NK-92 treated with Interleukin-12 subunit alpha and Interleukin-12 subunit beta, amount 100 ng/mL, for 24 hours (cell line): ENCODE measurements around the gene NIPSNAP2.
"Not testable (repeated sequence)": the region's sequence is repeated elsewhere in the genome, so short reads cannot be mapped to it uniquely, and the experiment has no call there.

Experiments used
- DNase-seq: peaks from one replicate; lab custom pipeline; 2025; lab: John Stamatoyannopoulos, UW

The NIPSNAP2 gene

DNA sequence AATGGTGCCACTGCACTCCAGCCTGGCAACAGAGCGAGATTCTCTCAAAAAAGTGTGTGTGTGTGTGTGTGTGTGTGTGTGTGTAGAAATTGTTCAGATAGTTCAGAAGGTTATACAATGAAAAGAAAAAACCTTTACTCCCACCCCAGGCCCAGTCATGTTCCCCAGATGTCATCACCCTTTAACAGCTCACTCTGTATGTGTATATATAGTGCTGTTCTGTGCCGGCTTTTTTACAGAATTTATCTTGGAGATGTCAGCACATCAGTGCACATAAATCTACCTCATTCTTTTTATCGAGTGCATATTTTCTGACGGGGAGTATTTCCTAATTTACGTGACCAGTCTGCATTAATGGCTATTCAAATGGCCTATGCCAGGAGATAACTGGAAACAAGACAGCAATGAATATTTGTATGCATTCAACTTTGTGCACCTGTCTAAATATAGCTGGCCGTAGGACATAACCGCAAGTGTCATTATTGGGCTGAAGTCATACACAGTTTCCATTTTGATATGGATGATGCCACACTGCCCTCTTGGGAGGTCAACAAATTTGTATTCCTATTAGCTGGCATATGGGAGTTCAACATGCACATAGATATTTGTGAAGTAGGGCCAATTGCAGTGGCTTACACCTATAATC lies 11.7 kb downstream of the NIPSNAP2 start:
- no peak for DNase-seq

DNA sequence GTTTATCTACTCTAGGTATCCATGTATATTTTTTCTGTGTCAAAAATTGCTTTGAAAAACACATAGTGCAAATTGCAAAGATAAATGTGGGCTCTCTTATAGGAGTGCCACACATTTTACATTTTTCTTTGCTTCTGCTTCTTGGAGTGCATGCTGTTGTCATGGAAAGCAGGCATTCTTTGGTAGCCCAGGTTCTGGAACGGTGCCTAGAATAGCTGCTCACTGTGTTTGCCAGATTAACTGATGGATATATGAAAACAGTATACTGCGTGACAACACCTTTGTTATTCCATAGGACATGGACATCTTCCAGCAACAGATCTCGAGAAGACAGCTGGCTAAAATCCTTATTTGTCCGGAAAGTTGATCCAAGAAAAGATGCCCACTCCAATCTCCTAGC lies 13.4 kb downstream of the NIPSNAP2 start:
- DNase-seq: no peak

DNA sequence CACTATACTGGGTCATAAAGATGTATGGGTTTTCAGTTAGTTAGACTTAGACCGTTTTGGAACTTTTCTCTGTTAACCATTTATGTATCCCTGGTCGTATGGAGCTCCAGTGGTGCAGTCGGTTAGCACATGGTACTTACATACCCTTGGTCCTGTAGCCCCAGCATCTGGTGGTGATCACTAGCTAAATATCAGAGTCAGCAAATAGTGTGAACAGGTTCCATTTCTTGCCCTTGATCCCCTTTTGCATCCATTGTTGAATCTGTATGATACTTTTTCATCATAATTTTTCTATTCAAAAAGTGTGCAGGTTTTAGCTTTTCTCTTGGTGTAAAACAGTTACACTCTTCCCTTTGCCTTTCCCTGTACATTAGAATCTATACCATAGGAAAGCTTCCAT lies 15.9 kb downstream of the NIPSNAP2 start:
- no peak for DNase-seq

DNA sequence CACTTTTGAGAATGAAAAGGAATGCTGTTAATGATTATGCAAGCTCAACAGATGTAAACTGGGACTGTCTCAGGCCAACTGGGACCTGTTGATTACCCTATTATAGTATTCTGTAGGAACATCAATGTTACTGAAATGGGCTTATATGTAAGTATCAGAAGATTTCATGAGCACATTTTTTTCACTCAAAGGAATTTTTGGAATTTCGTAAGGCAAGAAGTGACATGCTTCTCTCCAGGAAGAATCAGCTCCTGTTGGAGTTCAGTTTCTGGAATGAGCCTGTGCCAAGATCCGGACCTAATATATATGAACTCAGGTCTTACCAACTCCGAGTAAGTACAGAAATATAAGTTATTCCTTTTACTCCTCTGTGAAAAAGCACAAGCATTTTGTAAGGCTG lies 19.2 kb downstream of the NIPSNAP2 start:
- no peak for DNase-seq

DNA sequence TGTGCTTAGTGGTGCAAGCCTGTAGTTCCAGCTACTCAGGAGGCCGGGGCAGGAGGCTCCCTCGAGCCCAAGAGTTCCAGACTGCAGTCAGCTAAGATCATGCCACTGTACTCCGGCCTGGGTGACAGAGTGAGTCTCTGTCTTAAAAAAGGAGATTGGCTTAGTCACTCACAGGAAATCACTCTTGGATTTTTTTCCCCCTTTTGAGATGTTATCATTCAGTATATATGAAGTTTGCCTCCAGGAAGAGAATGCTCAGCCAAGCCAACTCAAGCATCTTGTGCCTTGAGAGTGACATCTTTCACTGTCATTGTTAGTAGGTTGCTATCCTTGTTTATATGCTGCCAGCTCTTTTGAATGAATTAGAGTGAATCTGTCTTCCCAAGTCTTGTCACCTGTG lies 28.0 kb downstream of the NIPSNAP2 start:
- no peak for DNase-seq

DNA sequence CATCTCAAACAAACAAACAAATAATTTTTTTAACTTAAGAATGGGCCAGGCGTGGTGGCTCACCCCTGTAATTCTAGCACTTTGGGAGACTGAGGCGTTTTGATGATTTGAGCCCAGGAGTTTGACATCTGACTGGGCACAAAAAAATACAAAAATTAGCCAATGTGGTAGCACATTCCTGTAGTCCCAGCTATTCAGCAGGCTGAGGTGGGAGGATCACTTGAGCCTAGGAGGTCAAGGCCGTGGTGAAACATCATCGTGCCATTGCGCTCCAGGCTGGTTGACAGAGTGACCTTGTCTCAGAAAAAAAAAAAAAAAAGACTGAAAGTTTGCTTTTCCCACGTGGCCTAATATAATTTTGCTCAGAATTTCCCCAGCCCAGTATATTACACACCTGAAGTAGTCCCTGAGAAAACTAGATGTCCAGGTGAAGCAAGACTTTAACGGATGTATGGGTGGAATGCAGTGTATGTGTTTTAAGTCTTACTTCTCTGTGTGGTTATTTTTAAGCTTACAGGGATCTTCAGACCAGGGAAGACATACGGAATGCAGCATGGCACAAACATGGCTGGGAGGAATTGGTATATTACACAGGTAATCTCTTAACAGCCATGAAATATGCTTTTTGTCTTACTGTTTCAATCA lies 32.6 kb downstream of the NIPSNAP2 start:
- DNase-seq: no peak

DNA sequence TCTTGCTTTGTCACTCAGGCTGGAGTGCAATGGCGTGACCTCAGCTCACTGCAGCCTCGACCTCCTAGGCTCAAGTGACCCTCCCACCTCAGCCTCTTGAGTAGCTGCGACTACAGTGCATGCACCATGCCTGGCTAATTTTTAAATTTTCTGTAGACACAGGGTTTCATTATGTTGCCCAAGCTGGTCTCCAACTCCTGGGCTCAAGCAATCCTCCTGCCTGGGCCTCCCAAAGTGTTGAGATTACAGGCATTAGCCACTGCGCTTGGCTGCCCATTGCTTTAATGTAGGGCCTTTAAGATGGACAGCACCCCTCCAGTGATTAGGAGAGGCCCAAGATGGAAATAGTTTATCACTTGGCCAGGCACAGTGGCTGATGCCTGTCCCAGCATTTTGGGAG lies 39.4 kb downstream of the NIPSNAP2 start:
- no peak for DNase-seq

DNA sequence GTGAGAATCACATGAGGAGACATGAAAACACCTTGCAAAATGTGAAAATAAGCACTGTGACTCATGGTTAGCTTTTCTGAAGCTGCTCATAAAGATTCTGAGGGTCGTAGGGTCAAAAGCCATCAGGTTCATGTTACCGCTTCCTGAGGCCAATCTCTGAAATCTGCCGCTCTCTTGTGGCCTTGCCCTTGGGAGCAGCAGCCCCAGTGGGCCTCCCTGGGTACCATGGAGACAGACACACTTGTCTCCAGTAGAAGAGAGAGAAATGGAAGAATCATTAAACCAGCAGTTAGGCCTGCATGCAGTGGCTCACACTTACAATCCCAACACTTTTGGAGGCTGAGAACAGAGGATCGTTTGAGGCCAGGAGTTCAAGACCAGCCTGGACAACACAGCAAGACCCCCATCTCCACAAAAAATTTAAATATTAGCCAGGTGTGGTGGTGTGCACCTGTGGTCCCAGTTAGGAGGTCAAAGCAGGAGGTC lies 42.8 kb downstream of the NIPSNAP2 start:
- DNase-seq: no peak

DNA sequence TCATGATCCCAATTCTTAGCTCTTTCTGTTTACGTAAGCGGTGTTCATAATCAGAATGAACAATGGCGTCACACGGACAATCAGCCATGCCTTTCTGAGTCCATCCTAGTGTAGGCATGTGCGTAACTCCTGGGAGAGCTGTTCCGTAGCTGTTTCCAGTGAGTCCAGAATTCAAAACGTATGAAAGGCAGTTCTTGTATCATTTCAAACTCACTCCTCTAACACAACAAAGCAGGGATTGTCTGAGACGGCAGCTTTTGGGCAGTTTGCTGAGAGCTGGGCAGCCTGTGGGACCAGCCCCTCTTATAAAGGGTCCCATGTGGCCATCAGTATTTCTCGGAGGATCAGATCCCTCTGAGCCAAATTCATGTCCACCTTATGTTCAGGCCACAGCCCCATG lies 43.5 kb downstream of the NIPSNAP2 start:
- DNase-seq: no peak

DNA sequence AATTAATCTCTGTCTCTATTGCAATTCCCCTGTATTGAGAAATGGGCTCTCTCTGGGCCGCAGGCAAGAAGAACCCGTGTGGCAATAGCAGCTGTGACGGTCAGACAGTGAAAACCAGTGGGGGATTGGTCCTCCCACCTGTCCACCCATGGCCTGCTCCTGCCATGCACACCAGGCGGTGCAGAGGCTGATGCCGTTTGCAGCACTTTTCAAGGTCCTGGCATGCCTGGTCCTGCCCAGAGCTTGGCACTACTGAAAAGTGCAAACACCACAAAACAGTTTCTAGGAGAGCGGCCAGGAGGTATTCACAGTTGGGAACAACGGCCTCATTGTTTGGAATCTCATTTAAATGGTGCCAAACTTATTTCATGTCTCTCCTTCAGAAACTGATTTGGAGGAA lies 45.3 kb downstream of the NIPSNAP2 start:
- no peak for DNase-seq

DNA sequence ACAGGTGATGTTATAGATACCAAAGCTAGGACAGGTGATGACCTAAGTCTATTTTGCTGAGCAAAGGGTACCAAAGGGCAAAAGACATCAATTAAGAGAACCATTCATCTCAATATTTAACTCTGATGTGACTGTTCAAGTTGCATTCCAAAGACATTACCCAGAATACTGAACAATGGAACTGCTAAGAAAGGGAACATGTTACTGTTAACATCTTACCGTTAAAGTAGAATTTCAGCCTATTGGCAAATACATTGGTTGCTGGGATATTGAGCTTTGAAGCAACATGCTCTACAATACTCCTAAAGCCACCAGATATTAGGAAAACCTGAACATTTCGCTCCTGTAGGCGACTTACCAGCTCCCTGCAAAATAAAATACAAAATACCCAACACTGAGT lies 52.6 kb downstream of the NIPSNAP2 start:
- not testable (repeated sequence) for DNase-seq

DNA sequence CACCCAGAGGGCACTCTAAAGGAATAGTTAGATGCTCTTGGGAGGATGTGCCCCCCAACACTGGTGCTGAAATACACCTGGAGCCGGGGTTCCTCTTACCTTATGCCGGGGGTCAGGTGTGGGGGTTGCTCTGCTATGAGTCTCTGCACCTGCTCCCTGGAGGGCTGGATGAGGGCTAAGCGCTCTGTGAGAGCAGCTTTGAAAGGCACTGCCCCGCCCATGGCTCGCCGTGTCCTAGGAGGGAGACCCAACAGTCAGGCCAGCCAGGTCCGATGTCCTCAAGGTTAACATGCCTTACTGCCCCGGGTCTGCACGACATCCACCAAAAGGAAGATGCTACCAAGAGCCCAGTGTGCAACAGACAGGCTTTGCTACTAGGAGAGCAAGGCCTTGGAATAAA lies 55.1 kb downstream of the NIPSNAP2 start:
- no peak for DNase-seq

DNA sequence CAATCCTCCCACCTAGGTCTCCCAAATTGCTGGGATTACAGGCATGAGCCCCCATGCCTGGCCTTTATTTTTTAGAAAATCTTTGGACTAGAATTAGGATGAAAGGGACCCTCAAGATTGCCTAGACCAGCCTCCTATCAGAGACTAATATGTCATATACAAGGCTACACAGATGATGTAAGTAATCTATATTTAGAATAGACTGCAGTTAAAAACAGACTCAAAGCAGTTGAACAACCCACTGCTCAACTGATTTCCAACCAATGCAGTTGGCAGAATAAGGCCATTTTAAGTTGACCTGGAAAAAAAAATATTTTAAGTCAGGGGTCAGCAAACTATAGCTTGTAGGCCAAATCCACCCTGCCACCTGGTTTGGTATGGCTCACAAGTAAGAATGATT lies 59.1 kb downstream of the NIPSNAP2 start:
- DNase-seq: no peak

DNA sequence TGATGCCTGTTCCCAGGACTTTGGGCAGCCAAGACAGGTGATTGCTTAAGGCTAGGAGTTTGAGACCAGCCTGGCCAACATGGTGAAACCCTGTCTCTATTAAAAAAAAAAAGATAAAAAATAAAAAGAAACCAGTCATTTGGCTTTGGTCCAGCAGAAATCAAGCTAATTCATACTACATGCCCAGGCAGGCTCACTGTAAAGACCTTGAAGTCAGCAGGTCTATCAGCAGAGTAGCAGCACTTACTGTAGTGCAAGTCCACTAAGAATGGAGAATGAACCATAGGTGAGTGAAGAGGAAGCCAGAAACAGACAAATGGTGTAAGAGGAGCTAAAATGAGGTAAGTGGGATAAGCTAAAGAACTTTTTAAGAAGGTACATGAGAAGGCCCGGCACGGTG lies 62.2 kb downstream of the NIPSNAP2 start:
- no peak for DNase-seq

DNA sequence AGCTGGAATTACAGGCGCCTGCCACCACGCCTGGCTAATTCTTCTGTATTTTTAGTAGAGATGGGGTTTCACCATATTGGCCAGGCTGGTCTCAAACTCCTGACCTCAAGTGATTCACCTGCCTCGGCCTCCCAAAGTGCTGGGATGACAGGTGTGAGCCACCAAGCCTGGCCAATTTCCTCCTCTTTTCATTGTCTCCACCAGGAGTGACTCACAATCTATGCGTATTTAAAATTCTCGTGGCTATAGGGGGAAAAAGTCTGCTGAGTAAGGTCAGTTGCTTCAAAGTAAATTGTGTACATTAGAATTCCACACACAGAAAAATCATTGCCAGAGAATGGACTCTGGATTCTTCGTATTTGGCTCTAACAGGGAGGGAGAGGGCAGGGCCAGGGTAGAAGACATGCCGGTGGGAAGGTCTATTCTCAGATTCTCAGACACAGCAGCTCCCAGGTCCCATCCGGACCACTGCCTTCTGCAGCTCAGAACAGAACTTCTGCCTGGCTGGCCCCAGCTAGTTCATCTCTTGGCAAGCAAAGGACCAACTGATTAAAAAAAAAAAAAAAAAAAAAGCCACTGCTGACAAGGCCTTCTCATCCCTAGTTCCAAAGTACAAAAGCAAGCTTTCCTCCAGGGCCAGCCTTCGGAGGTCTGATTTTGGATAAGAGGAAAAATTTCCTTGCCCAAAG lies 64.7 kb downstream of the NIPSNAP2 start:
- no peak for DNase-seq

DNA sequence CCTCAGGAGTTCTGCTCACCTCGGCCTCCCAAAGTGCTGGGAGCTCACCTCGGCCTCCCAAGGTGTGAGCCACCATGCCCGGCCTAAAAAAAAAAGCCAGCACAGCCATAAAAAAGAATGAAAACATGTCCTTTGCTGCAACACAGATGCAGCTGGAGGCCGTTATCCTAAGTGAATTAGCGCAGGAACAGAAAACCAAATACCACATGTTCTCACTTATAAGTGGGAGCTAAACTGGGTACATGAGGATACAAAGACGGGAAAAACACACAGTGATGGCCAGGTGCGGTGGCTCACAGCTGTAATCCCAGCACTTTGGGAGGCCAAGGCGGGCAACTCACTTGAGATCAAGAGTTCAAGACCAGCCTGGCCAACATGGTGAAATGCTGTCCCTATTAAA lies 66.0 kb downstream of the NIPSNAP2 start:
- DNase-seq: no peak

DNA sequence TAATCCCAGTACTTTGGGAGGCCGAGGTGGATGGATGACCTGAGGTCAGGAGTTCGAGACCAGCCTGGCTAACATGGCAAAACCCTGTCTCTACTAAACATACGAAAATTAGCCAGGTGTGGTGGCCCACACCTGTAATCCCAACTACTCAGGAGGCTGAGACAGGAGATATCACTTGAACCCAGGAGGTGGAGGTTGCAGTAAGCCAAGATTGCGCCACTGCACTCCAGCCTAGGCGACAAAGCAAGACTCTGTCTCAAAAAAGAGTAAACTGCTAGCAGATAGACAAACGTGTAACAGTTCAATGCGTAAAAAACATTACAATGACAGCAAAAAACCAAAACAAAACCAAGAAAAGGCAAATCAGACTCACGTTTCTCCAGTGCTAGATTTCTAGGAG lies 67.2 kb downstream of the NIPSNAP2 start:
- DNase-seq: not testable (repeated sequence)

DNA sequence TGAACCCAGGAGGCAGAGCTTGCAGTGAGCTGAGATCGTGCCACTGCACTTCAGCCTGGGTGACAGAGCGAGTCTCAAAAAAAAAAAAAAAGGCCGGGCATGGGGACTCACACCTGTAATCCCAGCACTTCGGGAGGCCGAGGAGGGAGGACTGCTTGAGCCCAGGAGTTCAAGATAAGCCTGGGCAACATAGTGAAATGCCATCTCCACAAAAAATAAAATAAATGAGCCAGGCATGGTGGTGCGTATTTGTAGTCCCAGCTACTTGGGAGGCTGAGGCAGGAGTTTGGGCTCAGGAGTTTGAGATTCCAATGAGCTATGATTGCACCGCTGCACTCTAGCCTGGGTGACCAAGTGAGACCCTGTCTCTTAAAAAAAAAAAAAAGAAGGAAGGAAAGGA lies 68.2 kb downstream of the NIPSNAP2 start:
- DNase-seq: not testable (repeated sequence)

DNA sequence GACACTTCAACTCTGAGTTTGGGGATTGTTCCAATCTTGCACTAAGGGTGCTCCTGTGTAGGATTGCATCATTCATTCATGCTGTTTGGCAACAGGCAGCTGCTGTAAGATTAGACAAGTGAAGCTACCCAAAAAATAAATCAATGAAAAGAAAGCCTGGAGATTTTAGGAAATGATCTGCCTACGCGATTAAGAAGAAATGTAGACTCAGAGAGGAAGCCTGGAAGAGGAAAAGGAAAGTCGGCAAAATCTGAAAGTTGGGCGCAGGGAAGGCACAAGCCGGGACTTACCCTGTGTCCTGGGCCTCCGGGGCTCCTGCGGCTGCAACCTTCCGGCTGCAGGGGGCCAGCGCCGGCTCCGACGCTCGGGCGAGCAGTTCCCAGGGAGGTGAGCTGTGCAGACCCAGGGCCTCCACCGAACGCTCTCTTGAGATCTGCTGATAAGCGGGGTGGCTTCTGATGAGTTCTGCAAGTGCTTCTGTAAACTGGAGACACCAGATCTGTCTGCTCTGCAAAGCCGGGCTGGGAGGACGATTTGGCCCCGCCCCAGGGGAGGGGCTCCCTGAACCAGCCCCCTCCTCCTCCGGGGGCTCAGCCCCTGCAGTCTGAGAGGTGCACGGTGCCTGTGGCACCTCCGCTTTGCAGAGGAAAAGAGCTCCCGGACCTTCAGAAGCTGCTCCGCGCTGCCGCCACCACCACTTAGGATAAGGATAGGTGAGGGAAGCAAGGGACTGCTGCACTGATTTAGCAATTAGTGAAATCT lies 69.5 kb downstream of the NIPSNAP2 start:
- no peak for DNase-seq

DNA sequence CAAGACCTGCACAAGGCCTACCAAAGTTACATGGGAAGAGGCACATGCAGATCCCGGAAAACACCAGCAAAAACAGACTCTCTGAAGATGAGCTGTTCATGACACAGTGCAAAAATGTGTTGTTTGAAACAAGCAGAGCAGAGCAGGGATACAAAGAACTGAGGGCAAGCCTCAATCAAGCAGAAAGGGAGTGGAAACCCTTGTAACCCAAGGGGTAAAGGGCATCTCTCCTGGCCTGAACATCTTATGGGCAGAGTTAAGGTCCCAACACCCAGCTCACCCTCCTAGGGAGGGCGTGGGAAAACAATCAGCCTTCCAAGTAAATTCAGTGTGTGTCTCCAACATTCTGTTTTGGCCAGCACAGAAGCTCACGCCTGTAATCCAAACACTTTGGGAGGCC lies 76.3 kb downstream of the NIPSNAP2 start:
- DNase-seq: no peak

DNA sequence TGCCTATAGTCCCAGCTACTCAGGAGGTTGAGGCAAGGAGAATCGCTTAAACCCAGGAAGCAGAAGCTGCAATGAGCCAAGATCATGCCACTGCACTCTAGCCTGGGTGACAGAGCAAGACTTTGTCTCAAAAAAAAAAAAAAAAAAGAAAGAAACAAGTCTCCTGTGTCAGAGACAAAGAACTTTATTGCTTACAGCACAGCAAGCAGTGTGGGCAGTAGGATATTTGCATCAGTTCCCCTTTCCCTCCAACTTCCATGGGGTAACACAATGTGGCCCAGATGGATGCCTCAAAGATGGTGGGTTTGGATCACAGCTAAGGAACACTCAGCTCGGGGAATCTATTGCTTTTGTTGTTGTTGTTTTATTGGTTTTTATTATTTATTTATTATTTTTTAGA lies 81.4 kb downstream of the NIPSNAP2 start:
- DNase-seq: not testable (repeated sequence)

DNA sequence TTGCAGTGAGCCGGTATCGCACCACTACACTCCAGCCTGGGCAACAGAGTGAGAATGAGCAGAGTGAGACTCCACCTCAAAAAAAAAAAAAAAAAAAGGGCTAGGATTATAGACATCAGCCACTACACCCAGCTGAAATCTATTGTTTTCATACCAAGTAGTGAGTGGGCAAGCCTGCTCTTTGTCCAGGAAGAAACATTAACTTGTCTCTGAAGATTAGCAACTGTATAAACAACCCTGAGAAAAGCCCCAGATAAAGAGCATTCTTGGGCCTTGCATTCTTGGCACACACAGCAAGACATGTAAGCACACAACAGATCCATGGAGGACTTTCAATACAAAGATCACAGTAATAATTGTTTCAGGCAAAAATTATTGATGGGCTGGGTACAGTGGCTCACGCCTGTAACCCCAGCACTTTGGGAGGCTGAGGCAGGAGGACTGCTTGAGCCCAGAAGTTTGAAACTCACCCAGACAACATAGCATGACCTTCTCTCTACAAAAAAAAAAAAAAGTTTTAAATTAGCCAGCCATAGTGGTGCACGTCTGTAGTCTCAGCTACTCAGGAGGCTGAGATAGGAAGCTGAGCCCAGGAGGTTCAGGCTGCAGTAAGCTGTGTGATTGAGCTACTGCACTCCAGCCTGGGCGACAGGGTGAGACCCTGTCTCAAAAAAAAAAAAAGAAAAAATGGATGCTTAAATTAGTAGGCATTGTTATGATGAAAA lies 82.5 kb downstream of the NIPSNAP2 start:
- no peak for DNase-seq
